Fibroblast of lung (primary cell): Measurements from ENCODE around the gene FAM8A1.

Experiments
- EZH2 ChIP-seq: IDR thresholded peaks from 2 replicates; pipeline ENCODE4 v1.5.1; 2012; ENCODE audit warnings: low read length, control low read depth, mild to moderate bottlenecking; ENCODE audit errors: missing control alignments
- TF ChIP-seq, protein P1 (sequence below), 2 donors: IDR thresholded peaks in 1 of 2; conservative IDR thresholded peaks in 1 of 2; 1 replicate in 1 of 2; 2 replicates in 1 of 2; pipeline ENCODE4 v1.5.1; 2011 to 2012; ENCODE audit warnings: low read length in 2 of 2, control low read depth in 1 of 2, inconsistent platforms in 1 of 2, low read depth in 1 of 2, mild to moderate bottlenecking in 1 of 2

DNA sequence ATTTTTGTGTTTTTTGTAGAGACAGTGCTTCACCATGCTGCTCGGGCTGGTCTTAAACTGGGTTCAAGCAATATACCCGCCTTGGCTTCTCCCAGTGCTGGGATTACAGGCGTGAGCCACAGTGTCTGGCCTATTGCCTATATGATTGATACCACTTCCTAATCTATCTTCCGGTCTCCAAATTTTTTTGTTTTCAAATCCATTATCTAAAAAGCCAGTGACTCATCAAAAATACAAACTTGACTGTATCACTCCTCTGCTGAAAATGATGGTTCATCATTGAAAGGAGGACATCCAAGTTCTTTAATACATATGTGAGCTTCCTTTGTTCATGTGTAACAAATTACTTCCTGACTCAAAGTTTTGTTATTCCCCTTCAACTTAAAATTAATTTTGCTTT lies 35.5 kb downstream of the FAM8A1 start:
- TF ChIP-seq, protein P1, sequence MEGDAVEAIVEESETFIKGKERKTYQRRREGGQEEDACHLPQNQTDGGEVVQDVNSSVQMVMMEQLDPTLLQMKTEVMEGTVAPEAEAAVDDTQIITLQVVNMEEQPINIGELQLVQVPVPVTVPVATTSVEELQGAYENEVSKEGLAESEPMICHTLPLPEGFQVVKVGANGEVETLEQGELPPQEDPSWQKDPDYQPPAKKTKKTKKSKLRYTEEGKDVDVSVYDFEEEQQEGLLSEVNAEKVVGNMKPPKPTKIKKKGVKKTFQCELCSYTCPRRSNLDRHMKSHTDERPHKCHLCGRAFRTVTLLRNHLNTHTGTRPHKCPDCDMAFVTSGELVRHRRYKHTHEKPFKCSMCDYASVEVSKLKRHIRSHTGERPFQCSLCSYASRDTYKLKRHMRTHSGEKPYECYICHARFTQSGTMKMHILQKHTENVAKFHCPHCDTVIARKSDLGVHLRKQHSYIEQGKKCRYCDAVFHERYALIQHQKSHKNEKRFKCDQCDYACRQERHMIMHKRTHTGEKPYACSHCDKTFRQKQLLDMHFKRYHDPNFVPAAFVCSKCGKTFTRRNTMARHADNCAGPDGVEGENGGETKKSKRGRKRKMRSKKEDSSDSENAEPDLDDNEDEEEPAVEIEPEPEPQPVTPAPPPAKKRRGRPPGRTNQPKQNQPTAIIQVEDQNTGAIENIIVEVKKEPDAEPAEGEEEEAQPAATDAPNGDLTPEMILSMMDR (conservative IDR thresholded peaks at IDR 0.05 in 1 of 2, IDR thresholded peaks at IDR 0.05 in 1 of 2; ENCODE audit: low read depth in 1 of 2, low read length in 2 of 2): no peak
- TF ChIP-seq EZH2: no peak
